ENCODE results near the gene GALNT3. TPM values are rescaled to one million over a fixed set of nuclear protein-coding genes. Genes with fewer than 3 reads are reported as not detected.

GALNT3 gene
- total RNA-seq, result 1 to 10 TPM; 5.0 to 5.3 TPM

DNA sequence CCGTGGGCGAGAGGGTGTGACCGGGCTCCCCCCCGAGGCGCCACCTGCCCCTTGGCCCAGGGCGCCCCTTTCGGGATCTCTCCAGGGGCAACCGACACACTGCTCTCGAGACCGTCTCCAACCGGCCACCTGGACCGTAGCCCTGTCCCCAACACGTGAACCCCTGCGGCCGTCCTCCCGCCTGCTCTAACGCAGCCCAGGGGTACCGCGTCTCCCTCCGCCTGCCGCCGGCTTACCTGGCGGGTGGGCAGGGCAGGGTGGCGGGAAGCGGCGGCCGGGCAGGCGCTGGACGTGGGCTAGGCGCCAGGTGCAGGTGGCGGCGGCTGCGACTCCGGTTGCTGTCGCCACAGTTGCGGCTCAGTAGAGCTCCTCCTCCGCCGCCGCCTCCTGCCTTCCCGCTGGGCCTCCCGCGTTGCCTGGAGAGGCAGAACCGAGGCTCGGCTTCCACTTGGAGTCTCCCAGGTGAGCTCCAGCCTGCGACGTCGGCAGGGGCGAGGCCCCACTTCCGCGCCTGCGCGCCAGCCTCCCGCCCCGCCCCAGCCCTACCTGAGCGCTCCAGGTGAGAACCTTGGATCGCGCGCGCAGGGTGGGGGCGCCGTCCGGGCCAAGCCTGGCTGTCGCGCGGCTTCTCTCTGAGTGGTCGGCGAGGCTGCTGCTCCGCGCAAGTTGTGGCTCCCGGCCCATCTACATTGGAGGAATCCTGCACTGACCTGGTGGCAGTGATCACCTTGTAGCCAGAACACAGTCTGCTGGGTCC lies at the start of gene GALNT3:
GALNT3 (minus strand) TSS at position 469 of the 757 bp plus-strand sequence. CDS start 23,547 bp downstream, outside the sequence.
- DNase-seq (ENCODE audit: low spot score in 2 of 2) (peak; percentile 30 to 55), ATAC-seq (peak; percentile 42 to 55)
- no peaks in the 10 kb centered on the region for H3K9me3 Mint-ChIP-seq
- peak within 1 kb of the TSS; percentile 79 to 86 for H3K27ac Mint-ChIP-seq
- peaks cover 6 to 14% of the 10 kb centered on the region in 2 donors for H3K36me3 Mint-ChIP-seq

DNA sequence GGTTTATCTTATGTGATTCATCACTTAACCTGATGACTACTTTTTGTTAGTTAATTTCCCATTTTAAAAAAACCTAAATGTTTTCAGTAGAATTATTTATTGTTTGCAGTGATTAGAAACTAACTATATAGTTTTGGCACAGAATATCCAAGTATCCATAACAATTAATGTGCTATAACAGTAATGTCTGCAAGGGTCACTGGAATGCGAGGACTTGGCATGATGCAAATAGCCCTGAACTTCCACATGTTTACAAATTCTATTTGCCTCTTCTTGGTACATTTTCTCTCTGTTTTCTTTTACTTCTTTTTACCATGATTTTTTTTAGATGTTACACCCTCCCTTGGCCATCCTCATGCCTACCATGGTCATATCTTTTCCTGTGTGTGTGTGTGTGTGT lies 49.3 kb upstream of the GALNT3 start:
- no peaks in the 10 kb centered on the region for H3K9me3 Mint-ChIP-seq
- no peaks in the 10 kb centered on the region for H3K36me3 Mint-ChIP-seq
- no peak for ATAC-seq
- no peak overlapping the region for H3K27ac Mint-ChIP-seq
- no peak for DNase-seq (ENCODE audit: low spot score in 2 of 2)

DNA sequence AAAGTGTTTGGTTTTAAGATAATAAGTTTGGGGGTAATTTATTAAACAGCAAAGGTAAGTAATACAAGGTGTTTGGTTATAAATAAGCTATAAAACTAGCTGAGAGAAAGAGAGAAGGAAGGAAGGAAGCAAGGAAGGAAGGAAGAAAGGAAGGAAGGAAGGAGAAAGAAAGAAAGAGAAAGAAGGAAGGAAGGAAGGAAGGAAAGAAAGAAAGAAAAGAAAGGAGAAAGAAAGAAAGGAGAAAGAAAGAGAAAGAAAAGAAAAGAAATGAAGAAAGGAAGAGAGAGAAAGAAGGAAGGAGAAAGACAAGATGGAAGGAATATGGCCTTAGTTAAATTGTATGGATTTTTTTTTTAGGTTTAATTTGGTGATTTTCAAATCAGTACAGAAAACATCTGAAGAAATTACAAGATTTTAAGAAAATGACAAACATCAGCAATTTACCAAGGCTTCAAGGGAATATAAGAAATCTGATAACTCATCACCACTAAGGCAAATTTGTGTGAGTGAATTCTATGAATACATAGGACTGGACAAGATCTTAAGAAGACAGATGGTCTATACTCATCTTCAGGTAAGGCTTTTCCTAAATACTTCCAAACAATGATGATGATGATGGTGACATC lies 46.4 kb upstream of the GALNT3 start:
- H3K27ac Mint-ChIP-seq, result no peak overlapping the region
- H3K36me3 Mint-ChIP-seq, result no peaks in the 10 kb centered on the region
- ATAC-seq (no peak), DNase-seq (ENCODE audit: low spot score in 2 of 2) (no peak)
- no peaks in the 10 kb centered on the region for H3K9me3 Mint-ChIP-seq

DNA sequence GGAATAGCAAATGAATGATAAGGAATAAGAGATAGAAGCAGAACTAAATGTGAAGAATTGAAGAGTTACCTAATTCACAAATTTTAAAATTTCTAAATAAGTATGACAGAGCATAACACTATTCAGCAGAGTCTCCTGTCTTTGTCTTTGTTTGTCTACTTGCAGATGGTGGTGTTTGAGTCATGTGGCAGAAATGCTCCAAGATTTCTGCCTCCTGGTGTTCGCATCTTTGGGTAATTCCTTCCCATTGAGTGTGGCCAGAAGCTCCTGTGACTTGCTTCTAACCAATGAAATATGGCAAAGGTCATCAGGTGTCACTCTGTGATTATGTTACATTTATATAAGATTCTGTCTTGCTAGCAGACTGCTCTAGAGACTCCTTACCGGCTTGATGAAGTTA lies 45.6 kb upstream of the GALNT3 start:
- H3K36me3 Mint-ChIP-seq, result no peaks in the 10 kb centered on the region

DNA sequence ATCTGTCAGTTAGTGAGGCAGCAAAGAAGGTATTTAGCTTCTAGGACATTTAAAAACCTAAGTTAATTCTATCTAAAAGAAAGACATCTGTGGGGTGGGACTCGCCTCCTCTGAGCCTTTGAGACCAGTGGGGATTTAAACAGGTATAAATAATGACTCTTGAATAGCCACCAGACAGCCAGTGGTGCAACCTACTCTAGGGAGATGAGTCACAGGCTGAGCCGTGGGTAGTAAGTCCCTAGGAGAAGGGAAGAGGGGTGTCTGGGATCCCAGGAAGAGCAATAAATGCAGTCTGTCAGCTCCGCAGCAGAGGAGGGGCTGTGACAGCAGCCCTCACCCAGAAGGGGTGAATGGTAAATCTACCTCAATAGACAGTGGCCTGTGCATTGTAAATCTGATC lies 43.1 kb upstream of the GALNT3 start:
- no peak for DNase-seq (ENCODE audit: low spot score in 2 of 2)
- no peaks in the 10 kb centered on the region for H3K9me3 Mint-ChIP-seq
- no peak overlapping the region for H3K27ac Mint-ChIP-seq
- no peaks in the 10 kb centered on the region for H3K36me3 Mint-ChIP-seq
- ATAC-seq, result no peak

More for the DNA sequence above, 45.6 kb upstream of the GALNT3 start:
- Mint-ChIP-seq H3K27ac (no peak overlapping the region), H3K9me3 (no peaks in the 10 kb centered on the region)
- ATAC-seq, result no peak
- no peak for DNase-seq (ENCODE audit: low spot score in 2 of 2)

DNA sequence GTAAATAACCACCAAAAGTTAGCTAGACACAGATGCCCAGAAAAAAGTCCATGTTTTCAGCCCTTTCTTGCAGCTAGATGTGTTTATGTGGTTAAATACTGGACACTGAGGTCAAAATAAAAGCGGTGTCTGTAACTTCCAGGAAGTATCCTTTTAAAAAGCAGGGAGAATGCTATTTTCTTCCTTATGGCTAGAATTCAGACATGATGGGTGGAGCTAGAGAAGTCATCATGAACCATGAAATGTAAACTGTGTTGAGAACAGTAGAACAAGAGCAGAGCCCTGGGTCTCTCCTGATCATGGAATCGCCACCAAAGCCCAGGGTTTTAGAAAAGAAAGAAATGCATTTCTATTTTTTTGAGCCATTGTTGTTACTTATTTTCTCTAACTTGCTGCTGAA lies 41.3 kb upstream of the GALNT3 start:
- no peak overlapping the region for H3K27ac Mint-ChIP-seq
- ATAC-seq (no peak), DNase-seq (ENCODE audit: low spot score in 2 of 2) (no peak)
- H3K9me3 Mint-ChIP-seq, result no peaks in the 10 kb centered on the region
- H3K36me3 Mint-ChIP-seq, result no peaks in the 10 kb centered on the region

DNA sequence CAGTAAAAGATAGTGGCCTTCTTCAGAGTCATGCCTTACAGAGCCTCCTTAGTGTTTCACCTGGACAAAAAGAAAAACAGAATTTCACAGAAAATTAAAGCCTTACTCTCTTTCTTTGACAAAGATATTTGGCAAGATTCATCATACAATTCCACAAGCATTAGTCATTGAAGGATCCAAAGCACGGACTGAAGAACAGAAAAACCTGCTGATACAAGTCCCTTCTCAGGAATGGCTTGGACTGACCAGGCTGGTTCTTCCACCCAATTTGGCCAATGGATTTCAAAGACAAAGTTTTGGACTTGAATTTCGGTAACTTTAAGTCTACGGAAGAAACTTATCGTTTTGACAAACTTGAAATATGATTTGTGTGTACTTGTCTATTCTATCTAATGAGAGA lies 39.1 kb upstream of the GALNT3 start:
- Mint-ChIP-seq H3K27ac (no peak overlapping the region), H3K9me3 (no peaks in the 10 kb centered on the region), H3K36me3 (no peaks in the 10 kb centered on the region)
- ATAC-seq (no peak), DNase-seq (ENCODE audit: low spot score in 2 of 2) (no peak)

DNA sequence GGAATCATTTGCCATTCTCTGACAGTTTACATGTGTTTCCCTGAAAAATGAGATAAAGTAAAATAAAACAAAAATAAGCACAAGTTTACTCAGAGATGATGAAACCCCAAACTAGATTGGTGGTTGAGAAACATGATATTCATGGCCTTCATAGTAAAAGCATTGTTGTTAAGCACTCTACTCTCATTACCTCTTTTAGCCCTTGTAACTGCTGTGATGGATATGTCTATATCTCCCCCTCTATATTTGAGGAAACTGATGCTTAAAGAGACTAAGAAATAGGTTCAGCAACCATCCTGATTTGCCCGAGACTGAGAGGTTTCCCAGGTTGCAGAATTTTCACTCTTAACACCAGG lies 33.9 kb upstream of the GALNT3 start:
- no peaks in the 10 kb centered on the region for H3K36me3 Mint-ChIP-seq
- no peak for DNase-seq (ENCODE audit: low spot score in 2 of 2)
- no peak for ATAC-seq
- no peak overlapping the region for H3K27ac Mint-ChIP-seq
- no peaks in the 10 kb centered on the region for H3K9me3 Mint-ChIP-seq

DNA sequence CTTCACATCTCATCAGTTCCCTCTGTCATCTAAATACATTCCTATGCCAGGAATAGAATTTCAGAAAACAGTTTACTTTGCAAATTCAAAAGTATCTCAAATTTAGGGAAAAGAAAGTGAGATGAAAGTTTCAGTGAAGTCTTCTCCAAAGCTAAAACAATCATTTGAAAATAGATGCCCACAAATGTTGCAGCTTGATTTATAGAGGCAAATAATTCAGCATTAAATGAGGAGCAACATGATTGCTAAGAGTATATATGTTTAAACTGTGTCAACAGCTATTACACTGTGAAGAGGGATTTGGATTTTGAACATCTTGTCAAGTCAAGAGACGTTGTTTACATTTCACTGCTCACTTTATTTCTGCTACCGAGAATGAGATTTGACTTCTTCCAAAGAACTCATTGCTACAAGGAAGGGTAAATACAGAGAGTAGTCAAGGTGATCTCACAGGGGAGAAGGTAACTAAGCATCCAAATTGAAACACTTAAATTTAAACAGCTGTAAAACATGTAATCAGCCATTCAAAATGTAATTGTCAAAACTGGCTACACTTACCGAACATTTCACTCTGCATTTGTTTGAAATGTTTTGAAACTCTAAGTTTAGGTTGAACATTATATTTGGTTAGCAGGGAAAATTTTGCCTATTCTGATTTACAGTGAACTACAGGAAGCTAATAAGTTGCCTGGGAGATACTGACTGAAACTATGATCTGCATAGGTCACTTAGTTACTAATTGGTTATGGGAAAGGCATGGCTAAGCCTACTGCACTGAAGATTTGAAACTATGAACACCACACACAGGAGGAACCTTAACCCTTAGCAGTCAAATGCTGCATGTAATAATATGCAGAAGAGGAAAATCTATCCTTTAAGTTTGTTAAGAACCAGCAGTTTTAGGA lies 33.2 kb upstream of the GALNT3 start:
- no peak for DNase-seq (ENCODE audit: low spot score in 2 of 2)
- H3K9me3 Mint-ChIP-seq, result no peaks in the 10 kb centered on the region
- H3K36me3 Mint-ChIP-seq, result no peaks in the 10 kb centered on the region
- H3K27ac Mint-ChIP-seq, result peak overlapping the region in 1 of 2 donors; percentile 33
- ATAC-seq, result no peak

DNA sequence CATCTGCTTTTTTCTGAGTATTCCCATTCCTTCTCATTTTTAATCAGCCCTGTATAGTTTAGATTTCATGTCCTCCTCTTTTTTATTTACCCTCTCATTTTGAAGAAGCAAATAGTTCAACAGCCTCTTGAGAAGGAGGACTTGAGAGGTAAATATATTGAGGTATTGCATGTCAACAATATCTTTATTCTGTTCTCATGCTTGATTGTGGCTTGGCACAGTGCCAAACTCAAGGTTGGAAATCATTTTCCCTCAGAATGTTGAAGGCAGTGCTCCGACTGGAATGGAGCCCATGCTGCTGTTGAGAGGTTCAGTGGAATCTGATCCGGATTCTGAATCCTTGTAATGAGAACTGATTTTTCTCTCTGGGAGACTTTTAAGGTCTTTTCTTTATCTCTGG lies 31.0 kb upstream of the GALNT3 start:
- Mint-ChIP-seq H3K9me3 (no peaks in the 10 kb centered on the region), H3K27ac (no peak overlapping the region), H3K36me3 (no peaks in the 10 kb centered on the region)
- DNase-seq (ENCODE audit: low spot score in 2 of 2) (no peak), ATAC-seq (no peak)

DNA sequence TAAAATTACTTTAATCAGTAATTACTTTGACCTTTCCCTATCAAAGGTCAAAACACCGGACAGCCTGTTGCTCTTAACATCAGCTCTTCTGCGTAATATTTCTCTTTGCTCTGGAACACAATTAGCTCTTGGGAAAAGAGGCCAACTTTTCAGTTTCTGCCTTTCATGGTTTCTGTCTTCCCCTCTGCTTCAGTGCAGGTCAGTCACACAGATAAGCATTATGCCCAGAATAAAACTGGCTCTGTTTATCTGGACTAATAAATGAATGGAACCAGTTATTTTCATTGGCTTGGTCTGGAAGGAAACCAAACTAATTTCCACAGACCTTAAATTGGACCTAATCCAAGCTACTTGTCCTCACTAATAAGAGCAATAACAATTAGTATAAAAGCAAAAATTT lies 26.2 kb upstream of the GALNT3 start:
- ATAC-seq (no peak), DNase-seq (ENCODE audit: low spot score in 2 of 2) (no peak)
- H3K9me3 Mint-ChIP-seq, result no peaks in the 10 kb centered on the region
- peaks cover 0 to 5% of the 10 kb centered on the region in 2 donors for H3K36me3 Mint-ChIP-seq
- no peak overlapping the region for H3K27ac Mint-ChIP-seq

DNA sequence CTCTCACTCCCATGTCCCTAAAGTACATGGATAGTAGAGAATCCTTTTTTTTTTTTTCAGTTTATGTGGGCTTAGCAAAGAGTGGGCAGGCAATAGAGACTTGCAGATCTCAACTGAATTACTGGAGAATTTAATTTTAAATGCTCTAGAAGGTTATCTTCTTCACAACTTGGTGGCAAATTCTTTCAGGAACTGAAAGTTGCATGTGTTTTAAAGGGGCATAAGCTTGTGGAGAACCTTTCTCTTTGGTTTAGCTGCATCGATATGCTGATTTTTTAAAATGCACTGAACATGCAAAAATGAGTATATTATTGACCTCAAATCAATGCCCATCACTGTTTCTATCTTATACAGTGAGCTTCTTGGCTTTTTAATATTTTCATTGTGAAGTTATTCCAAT lies 24.9 kb upstream of the GALNT3 start:
- DNase-seq (ENCODE audit: low spot score in 2 of 2) (no peak), ATAC-seq (no peak)
- H3K27ac Mint-ChIP-seq, result no peak overlapping the region
- no peaks in the 10 kb centered on the region for H3K9me3 Mint-ChIP-seq
- H3K36me3 Mint-ChIP-seq, result peaks cover 0 to 5% of the 10 kb centered on the region in 2 donors

DNA sequence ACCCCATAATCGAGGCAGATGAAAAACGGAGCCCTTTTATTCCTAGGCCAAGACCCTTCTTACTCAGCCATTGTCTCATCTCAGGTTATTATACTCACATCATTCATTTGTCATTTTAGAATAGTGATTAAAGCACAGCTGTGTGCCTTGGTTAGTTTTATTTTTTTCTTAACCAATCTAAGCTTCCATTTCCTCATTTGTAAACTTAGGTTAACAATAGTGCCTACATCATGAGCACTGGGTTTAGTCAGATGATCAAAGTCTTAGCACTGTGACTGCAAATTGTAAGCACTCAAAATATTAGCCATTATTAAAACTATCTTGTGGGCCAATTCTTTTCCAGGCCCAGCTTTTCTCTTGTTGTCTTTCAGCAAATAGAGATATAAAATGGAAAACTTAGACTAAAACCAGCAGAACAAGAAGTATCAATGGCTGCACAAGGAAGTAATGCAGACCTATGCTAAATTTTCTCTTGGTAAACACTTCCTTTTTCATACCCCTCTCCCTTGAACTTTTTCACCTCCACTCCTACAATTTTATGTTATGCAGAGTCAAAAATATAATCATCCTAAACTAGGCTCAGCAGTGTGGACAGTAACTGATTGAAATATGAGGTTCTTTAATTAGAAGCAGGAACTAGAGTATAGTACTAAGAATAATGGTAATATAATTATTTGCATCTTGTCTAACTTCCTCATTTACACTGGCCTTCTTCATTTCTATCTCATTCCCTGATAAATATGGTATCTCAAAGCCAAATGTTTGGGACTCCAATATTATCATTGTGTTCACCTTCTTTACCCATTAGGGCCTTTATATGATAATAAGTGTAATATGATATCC lies 21.5 kb upstream of the GALNT3 start:
- peaks cover 0 to 5% of the 10 kb centered on the region in 2 donors for H3K36me3 Mint-ChIP-seq
- no peak for ATAC-seq
- H3K9me3 Mint-ChIP-seq, result no peaks in the 10 kb centered on the region
- no peak overlapping the region for H3K27ac Mint-ChIP-seq
- no peak for DNase-seq (ENCODE audit: low spot score in 2 of 2)

DNA sequence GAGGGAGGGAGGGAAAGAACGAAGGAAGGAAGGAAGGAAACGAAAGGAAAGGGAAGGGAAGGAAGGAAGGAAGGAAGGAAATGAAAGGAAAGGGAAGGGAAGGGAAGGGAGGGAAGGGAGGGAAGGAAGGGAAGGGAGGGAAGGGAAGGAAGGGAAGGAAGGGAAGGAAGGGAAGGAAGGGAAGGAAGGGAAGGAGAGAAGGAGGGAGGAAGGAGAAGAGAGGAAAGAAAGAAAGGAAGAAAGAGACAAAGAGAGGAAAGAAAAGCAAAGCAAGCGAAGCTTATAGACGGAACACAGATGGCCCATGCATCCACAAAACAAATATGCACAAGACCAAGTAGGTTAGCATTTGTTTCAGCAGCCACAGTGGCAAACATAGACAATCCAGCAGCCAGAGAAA lies 20.4 kb upstream of the GALNT3 start:
- H3K27ac Mint-ChIP-seq, result no peak overlapping the region
- ATAC-seq (no peak), DNase-seq (ENCODE audit: low spot score in 2 of 2) (no peak)
- no peaks in the 10 kb centered on the region for H3K9me3 Mint-ChIP-seq
- H3K36me3 Mint-ChIP-seq, result peaks cover 0 to 5% of the 10 kb centered on the region in 2 donors

DNA sequence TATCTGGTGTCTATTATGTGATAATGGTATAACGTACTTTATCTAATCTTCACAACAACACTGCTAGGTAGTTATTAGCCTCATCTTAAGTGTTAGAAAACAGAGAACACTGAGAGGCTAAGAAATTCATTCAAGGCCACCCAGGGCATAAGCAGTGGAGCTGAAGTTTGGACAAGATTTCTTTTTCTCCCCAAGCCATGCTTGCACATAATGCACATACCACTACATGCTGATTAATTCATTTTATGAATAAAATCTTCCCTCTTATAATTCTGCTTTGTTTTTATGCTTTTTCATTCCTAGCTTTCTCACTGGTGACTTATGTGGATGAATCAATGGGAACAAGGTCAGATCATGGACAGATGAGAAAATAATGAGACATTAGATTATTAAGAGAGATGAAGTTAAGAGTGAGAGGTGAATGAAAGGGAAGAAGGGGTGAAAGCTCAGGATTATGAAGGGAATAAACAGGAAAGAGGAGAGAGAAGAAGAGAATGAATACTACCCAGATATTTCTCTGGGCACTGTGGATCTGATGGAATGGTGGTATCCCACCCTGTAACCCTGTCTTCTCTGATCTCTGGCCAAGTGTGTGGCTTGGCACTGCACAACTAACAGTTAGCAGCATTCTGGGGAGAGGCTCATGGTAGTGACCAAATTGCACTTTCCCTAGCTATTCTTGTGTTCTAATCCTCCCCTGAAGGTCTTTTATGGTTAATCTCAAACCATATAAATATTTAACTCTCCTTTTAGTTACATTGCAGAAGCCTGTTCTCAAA lies 17.7 kb upstream of the GALNT3 start:
- Mint-ChIP-seq H3K36me3 (no peaks in the 10 kb centered on the region), H3K9me3 (no peaks in the 10 kb centered on the region), H3K27ac (no peak overlapping the region)
- DNase-seq (ENCODE audit: low spot score in 2 of 2), result no peak
- ATAC-seq, result no peak

DNA sequence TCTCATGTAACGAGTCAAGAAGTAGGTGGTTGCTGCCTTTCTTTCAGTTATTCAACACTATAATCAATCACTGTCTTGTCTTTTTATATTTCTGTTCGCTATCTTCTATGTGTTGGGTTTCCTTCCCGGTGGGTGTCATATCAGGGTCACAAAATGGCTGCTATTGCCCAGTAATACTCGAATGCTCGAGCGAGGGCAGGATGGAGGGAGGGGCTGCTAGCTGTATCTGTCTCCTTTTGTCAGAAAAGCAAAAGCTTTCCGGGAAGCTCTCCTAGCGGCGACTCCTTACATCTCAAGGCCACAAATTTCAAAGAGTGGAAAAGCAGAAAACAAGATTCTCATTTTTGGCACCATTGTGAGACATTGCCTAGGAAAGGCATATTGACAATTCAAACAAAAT lies 16.4 kb upstream of the GALNT3 start:
- Mint-ChIP-seq H3K9me3 (no peaks in the 10 kb centered on the region), H3K36me3 (no peaks in the 10 kb centered on the region), H3K27ac (no peak overlapping the region)
- DNase-seq (ENCODE audit: low spot score in 2 of 2) (no peak), ATAC-seq (no peak)
